Suppressor macrophage treated with lipopolysaccharide for 1 hour (primary cell): Measurements from ENCODE around the gene TNPO1.

Experiments used
- DNase-seq, 3 donors: peaks; one replicate each; pipeline ENCODE4 v3.0.0-alpha.2; 2020 to 2022

TNPO1 gene

DNA sequence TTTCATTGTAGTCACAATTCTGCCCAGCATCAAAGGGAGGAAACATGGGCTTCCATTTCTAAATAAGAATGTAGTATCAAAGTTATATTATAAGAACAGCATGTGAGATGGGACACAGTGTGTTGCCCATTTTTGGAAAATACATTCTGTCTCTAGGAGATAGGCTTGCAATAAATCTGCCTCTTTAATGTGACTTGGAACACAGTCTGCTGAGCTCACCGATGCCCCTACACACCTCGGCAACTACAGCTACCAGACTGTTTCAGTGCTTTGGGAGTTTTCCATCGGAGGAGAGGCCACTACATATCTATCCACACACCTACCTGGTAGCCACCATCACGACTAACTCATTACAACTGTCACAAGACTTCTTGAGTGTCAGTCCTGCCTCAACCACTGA, 120.4 kb downstream of the TNPO1 start:
- DNase-seq = no peak

- DNase-seq = peak; percentile 67 to 88 (median 75)
Measured at GRCh38 chr5:72937517-72938061, 121.1 kb downstream of the TNPO1 start.

- DNase-seq = peak; percentile 72 to 83 (median 77)
Measured at GRCh38 chr5:72938206-72938605, 121.7 kb downstream of the TNPO1 start.

- peak; percentile 71 to 87 (median 82) for DNase-seq
Measured at GRCh38 chr5:72940082-72940481, 123.6 kb downstream of the TNPO1 start.

GRCh38 chr5:72943307-72943706, 126.8 kb downstream of the TNPO1 start:
- DNase-seq = no peak

- peak in 2 of 3 donors; percentile 24 to 42 for DNase-seq
Measured at GRCh38 chr5:72947498-72947897, 131.0 kb downstream of the TNPO1 start.

- DNase-seq = peak; percentile 24 to 38 (median 30)
Measured at GRCh38 chr5:72949481-72949880, 133.0 kb downstream of the TNPO1 start.

GRCh38 chr5:72951671-72952468, 135.4 kb downstream of the TNPO1 start:
- peak; percentile 82 to 95 (median 94) for DNase-seq

- no peak for DNase-seq
Measured at GRCh38 chr5:72954389-72954788, 137.9 kb downstream of the TNPO1 start.

GRCh38 chr5:72955143-72955767, 138.8 kb downstream of the TNPO1 start:
- peak; percentile 68 to 84 (median 79) for DNase-seq

DNA sequence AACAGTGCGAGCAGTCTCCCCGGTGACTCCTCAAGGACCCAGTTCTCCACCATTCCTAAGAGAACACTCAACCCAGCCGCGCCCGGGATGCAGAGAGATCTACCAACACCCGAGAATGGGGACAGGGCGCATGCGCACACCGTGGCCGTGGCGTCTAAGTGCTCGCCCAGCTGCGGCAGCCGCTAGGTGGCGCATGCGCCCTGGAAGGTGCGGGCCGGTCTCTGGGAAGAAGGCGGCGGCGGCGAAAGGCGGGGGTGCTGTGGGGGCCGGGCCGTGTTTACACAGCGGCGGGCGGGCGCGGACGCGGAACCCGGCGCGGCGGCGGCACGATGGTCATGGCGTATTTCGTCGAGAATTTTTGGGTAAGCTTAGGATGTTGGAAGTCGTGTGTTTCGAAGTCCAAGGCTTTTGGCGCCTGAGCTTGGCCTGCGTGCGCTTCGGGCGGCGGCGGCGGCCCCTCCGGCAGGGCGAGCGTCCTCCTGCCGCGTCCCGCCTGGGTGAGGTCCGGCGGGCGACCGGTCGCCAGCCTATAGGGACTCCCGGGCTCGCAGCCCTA, 139.4 kb downstream of the TNPO1 start, which contains the start of gene FCHO2:
TSS of gene FCHO2 (plus strand) at position 274 of the 556 bp plus-strand sequence. CDS start at position 330, 56 bp downstream.
- peak; percentile 99 to 100 (median 99) for DNase-seq

DNA sequence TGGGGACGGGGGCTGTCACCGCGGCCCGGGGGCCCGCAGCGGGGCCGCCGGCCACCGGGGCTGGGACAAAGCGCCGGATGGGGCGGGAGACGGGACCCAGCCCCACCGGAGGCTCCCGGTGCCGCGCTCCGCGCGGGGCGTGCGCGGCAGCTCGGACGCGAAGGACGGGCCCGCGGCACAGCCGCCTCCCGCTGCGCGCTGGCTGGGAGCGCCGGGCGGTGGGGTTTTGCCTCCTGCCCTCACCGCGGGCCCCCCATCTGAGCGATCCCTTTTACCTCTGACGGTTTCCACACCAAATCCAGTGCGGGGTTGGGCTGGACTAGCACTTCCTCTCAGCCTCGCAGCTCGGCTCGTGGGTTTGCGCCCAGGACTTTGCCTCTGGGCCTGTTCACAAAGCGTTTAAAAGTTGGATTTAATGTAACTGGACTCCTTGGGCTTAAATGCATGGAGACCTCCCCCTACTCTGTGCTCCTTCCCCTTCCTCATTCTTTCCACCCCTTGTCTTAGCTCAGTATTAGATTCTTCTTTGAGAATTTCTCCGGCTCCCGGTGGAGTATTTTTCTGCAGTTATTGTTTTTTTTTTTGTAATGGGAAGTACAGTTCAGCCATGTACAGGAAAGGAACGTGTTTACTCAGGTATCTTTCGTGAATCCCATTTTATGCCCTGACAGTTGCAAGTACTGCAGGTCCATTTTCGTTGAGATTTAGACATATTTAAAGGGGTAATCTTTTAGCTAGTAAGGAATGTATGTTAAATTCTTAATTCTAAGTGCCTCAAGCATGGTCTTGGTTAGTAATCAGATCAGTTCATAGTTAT, 140.1 kb downstream of the TNPO1 start:
- DNase-seq = peak; percentile 63 to 75 (median 67)

GRCh38 chr5:72957337-72957736, 140.9 kb downstream of the TNPO1 start:
- no peak for DNase-seq

DNA sequence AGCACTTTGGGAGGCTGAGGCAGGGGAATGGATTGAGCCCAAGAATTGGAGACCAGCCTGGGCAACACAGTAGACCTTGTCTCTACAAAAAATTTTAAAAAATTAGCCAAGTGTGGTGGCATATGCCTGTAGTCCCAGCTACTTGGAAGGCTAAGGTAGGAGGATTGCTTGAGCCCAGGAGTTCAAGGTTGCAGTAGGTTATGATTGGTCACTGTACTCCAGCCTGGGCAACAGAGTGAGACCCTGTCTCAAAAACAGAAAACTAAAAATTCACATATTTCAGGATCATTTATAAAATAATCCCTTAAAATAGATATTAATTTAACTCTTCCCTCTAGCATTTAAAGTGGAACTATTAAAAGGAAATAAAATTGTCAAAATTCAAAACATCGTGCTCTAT, 142.8 kb downstream of the TNPO1 start:
- DNase-seq = no peak
